Thyroid gland (tissue), 4 donors: Measurements from ENCODE around the gene XPO1.

ENCODE experiments used
- CTCF ChIP-seq, 6 experiments: fragments of 200-600 bp in 3 of 6; fragments of 450-650 bp in 3 of 6; sonication (generic) in 3 of 6; IDR thresholded peaks; one replicate each; pipeline ENCODE4 v1.5.1; 2016 to 2019; ENCODE audit warnings: antibody characterized with exemption in 6 of 6, mild to moderate bottlenecking in 2 of 6, inconsistent platforms in 1 of 6, moderate library complexity in 1 of 6
- POLR2A ChIP-seq, 2 donors: fragments of 450-650 bp; IDR thresholded peaks; one replicate each; pipeline ENCODE4 v1.6.1; 2017; ENCODE audit warnings: antibody characterized with exemption in 2 of 2, mild to moderate bottlenecking in 2 of 2, moderate library complexity in 1 of 2

DNA sequence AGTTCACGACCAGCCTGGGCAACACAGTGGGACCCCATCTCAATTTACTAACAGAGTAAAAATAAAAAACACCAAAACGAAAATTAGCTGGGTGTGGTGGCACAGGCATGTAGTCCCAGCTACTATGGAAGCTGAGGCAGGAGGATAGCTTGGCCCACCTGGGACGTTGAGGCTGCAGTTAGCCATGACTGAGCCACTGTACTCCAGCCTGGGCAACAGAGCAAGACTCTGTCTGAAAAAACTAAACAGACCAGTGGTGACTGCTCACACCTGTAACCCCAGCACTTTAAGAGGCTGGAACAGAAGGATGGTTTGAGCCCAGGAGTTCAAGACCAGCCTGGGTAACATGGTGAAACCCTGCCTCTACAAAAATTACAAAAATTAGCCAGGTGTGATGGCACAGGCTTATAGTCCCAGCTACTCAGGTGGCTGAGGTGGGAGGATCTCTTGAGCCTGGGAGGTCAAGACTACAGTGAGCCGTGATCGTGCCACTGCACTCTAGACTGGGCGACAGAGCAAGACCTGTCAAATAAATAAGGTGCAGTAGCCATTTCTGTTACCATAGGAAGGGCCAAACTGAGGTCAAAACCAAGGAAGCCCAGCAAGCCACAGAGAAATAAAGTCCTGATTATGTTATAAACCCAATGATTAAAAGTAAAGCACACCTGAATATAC is 81.3 kb downstream of the XPO1 start:
- no peak for TF ChIP-seq CTCF (IDR thresholded peaks at IDR 0.05)
- no peak for TF ChIP-seq POLR2A (IDR thresholded peaks at IDR 0.05)
